GM12891 (cell line): Measurements from ENCODE around the gene RSPH3.

Experiments used
- POLR2A ChIP-seq: IDR thresholded peaks from 2 replicates; pipeline ENCODE4 v1.6.1; 2011; ENCODE audit warnings: low read depth, low read length, control low read depth
- POLR2AphosphoS5 ChIP-seq: IDR thresholded peaks from 2 replicates; pipeline ENCODE4 v1.6.1; 2011; ENCODE audit warnings: low read depth, low read length, control low read depth
- POU2F2 ChIP-seq: IDR thresholded peaks from 2 replicates; pipeline ENCODE4 v1.6.1; 2011; ENCODE audit warnings: low read depth, mild to moderate bottlenecking, control low read depth, low read length, moderate library complexity
- SPI1 ChIP-seq: IDR thresholded peaks from 2 replicates; pipeline ENCODE4 v1.6.1; 2011; ENCODE audit warnings: low read depth, low read length, control low read depth
- TAF1 ChIP-seq: IDR thresholded peaks from 2 replicates; pipeline ENCODE4 v1.6.1; 2011; ENCODE audit warnings: low read depth, low read length, control low read depth

- TF ChIP-seq POLR2AphosphoS5 = no peak
- no peak for TF ChIP-seq TAF1
- TF ChIP-seq POLR2A = no peak
- TF ChIP-seq POU2F2 = no peak
- no peak for TF ChIP-seq SPI1
Observed at GRCh38 chr6:158943380-158944032, 56.5 kb downstream of the RSPH3 start.
